HG02571 (cell line): ENCODE results near the gene SEMA5A.

Source experiments
- ATAC-seq: cut with Tn5 transposase; IDR thresholded peaks from one replicate; pipeline ENCODE4 v1.9.1; 2021; ENCODE audit warnings: mild to moderate bottlenecking, moderate library complexity; ENCODE audit not compliant: unreplicated experiment

The SEMA5A gene

GRCh38 chr5:9094582-9094981 is 451.3 kb downstream of the SEMA5A start:
- ATAC-seq, result no peak

GRCh38 chr5:9091896-9092662 is 453.8 kb downstream of the SEMA5A start:
- no peak for ATAC-seq

GRCh38 chr5:9090381-9091026 is 455.4 kb downstream of the SEMA5A start:
- ATAC-seq, result no peak

GRCh38 chr5:9089893-9090292 is 456.0 kb downstream of the SEMA5A start:
- ATAC-seq, result no peak

- ATAC-seq, result no peak
Measured at GRCh38 chr5:9082996-9083395, 462.9 kb downstream of the SEMA5A start.

- no peak for ATAC-seq
Measured at GRCh38 chr5:9072701-9073100, 473.2 kb downstream of the SEMA5A start.

- ATAC-seq, result no peak
Measured at GRCh38 chr5:9071524-9071923, 474.4 kb downstream of the SEMA5A start.

- ATAC-seq, result no peak
Measured at GRCh38 chr5:9071074-9071473, 474.8 kb downstream of the SEMA5A start.

GRCh38 chr5:9069650-9070049 is 476.2 kb downstream of the SEMA5A start:
- no peak for ATAC-seq

GRCh38 chr5:9067154-9067553 is 478.7 kb downstream of the SEMA5A start:
- ATAC-seq, result no peak

- no peak for ATAC-seq
Measured at GRCh38 chr5:9066349-9066748, 479.5 kb downstream of the SEMA5A start.

GRCh38 chr5:9063615-9064245 is 482.1 kb downstream of the SEMA5A start:
- no peak for ATAC-seq

GRCh38 chr5:9062873-9063272 is 483.0 kb downstream of the SEMA5A start:
- ATAC-seq, result peak; percentile 48

GRCh38 chr5:9059920-9060691 is 485.8 kb downstream of the SEMA5A start:
- no peak for ATAC-seq

GRCh38 chr5:9058666-9059065 is 487.2 kb downstream of the SEMA5A start:
- ATAC-seq, result no peak

GRCh38 chr5:9058161-9058560 is 487.7 kb downstream of the SEMA5A start:
- no peak for ATAC-seq

- ATAC-seq, result no peak
Measured at GRCh38 chr5:9057406-9058000, 488.4 kb downstream of the SEMA5A start.

- no peak for ATAC-seq
Measured at GRCh38 chr5:9056046-9056445, 489.8 kb downstream of the SEMA5A start.

GRCh38 chr5:9054821-9055589 is 490.9 kb downstream of the SEMA5A start:
- ATAC-seq, result no peak

GRCh38 chr5:9054322-9054721 is 491.6 kb downstream of the SEMA5A start:
- no peak for ATAC-seq
